Right renal cortex interstitium (tissue), 3 donors: ENCODE results near the gene ZMYND10. TPM values are rescaled to one million over a fixed set of nuclear protein-coding genes. Genes with fewer than 3 reads are reported as not detected.

ENCODE experiments used
- DNase-seq, 3 donors: peaks; one replicate each; pipeline ENCODE4 v3.0.0-alpha.2; 2013; ENCODE audit warnings: low read depth in 3 of 3, low spot score in 2 of 3
- polyA plus RNA-seq, 3 donors: library from polyadenylated mRNA; unstranded; fragments of 120-200 nt; gene quantifications; one replicate each; pipeline ENCODE4 v1.2.1, GENCODE V29; 2013; ENCODE audit not compliant: insufficient read length in 3 of 3

Gene ZMYND10
- polyA plus RNA-seq, 3 donors: 3.3 to 4.1 (median 3.4) TPM

GRCh38 chr3:50327129-50327528 is 18.4 kb downstream of the ZMYND10 start:
- no peak for DNase-seq

- no peak for DNase-seq
Measured at GRCh38 chr3:50326182-50326541, 19.4 kb downstream of the ZMYND10 start.

GRCh38 chr3:50325497-50326181 is 19.9 kb downstream of the ZMYND10 start:
- no peak for DNase-seq

GRCh38 chr3:50325113-50325480 is 20.4 kb downstream of the ZMYND10 start:
- no peak for DNase-seq

- no peak for DNase-seq
Measured at GRCh38 chr3:50324351-50325112, 21.0 kb downstream of the ZMYND10 start.

GRCh38 chr3:50323614-50324199 is 21.8 kb downstream of the ZMYND10 start:
- DNase-seq: no peak

GRCh38 chr3:50323092-50323600 is 22.4 kb downstream of the ZMYND10 start:
- no peak for DNase-seq

GRCh38 chr3:50322386-50323091 is 23.0 kb downstream of the ZMYND10 start, which contains the start of gene HYAL2:
Gene HYAL2 (minus strand): TSS chr3:50322745. CDS start chr3:50320489, 2,256 bp downstream.
- DNase-seq: no peak

- no peak for DNase-seq
Measured at GRCh38 chr3:50322115-50322385, 23.5 kb downstream of the ZMYND10 start.

GRCh38 chr3:50321336-50322114 is 24.0 kb downstream of the ZMYND10 start:
- DNase-seq: peak in 1 of 3 donors; percentile 87

GRCh38 chr3:50320853-50321335 is 24.6 kb downstream of the ZMYND10 start:
- DNase-seq: peak in 1 of 3 donors; percentile 68

- DNase-seq: no peak
Measured at GRCh38 chr3:50319894-50320625, 25.5 kb downstream of the ZMYND10 start.

- no peak for DNase-seq
Measured at GRCh38 chr3:50319181-50319893, 26.2 kb downstream of the ZMYND10 start.

- no peak for DNase-seq
Measured at GRCh38 chr3:50318615-50319014, 26.9 kb downstream of the ZMYND10 start.

GRCh38 chr3:50318163-50318562 is 27.4 kb downstream of the ZMYND10 start:
- no peak for DNase-seq

GRCh38 chr3:50317300-50317699 is 28.2 kb downstream of the ZMYND10 start:
- DNase-seq: no peak

GRCh38 chr3:50316657-50317242 is 28.8 kb downstream of the ZMYND10 start:
- no peak for DNase-seq

- no peak for DNase-seq
Measured at GRCh38 chr3:50314816-50315215, 30.7 kb downstream of the ZMYND10 start.

GRCh38 chr3:50314342-50314741 is 31.2 kb downstream of the ZMYND10 start:
- no peak for DNase-seq
